K562 (cell line): ENCODE data around the gene S100A6. TPM values are rescaled to one million over a fixed set of nuclear protein-coding genes. Genes with fewer than 3 reads are reported as not detected.
A peak's percentile ranks its signal among the peaks of the same experiment; 100 is the strongest.

Experiments
- ATAC-seq: fragments of 200-7000 bp; cut with Tn5 transposase; 3 replicates; pipeline ENCODE4 v1.9.1; 2020; ENCODE audit warnings: moderate library complexity
- BruUV-seq: library from RNA; stranded (reverse); fragments of 400-500 nt; replicated peaks from 2 replicates; lab custom pipeline; 2021; lab: Mats Ljungman, UMichigan
- CTCF ChIA-PET: fragments of 300-600 bp; formaldehyde crosslinking; extraction: SDS; loops from one replicate; lab custom pipeline; 2021; ENCODE audit warnings: low intra/inter-chr PET ratio; lab: Yijun Ruan, JAX
- POLR2A ChIA-PET: fragments of 300-600, 350-650 bp; sonication (Branson Sonifier 250); formaldehyde crosslinking; extraction: SDS; loops from one replicate; lab custom pipeline; 2021; ENCODE audit warnings: antibody characterized with exemption, inconsistent platforms; lab: Yijun Ruan, JAX
- DNase-seq, 4 experiments: peaks; one replicate each; pipeline versions ENCODE4 v3.0.0 to v3.0.0-alpha.2; 2011 to 2018; ENCODE audit warnings: low spot score in 3 of 4, mixed read lengths in 3 of 4; ENCODE audit errors: extremely low read depth in 1 of 4
- FAIRE-seq: peaks from 2 replicates; lab custom pipeline; 2011; peaks lifted over from hg19 to GRCh38; lab: Jason Lieb, UNC
- H2AFZ ChIP-seq: 2 replicates; pipeline ENCODE4 v1.6.0; 2011; ENCODE audit warnings: low read depth, low read length, control low read depth, inconsistent platforms
- H3K27ac ChIP-seq: fragments of 200-600 bp; 3 replicates; pipeline ENCODE4 v1.8.0; 2011; ENCODE audit warnings: low read depth, mild to moderate bottlenecking, control low read depth, inconsistent platforms, low read length, moderate library complexity, mixed read lengths; ENCODE audit errors: extremely low read depth
- H3K27me3 ChIP-seq, 2 experiments: fragments of 300-600 bp in 1 of 2; 2 replicates in 1 of 2; 3 replicates in 1 of 2; pipeline versions ENCODE4 v1.6.0 to v1.8.0; 2011; ENCODE audit warnings: inconsistent platforms in 2 of 2, low read length in 2 of 2, mild to moderate bottlenecking in 1 of 2, mixed read lengths in 1 of 2, moderate library complexity in 1 of 2; ENCODE audit not compliant: control insufficient read depth in 2 of 2, insufficient read depth in 2 of 2
- H3K36me3 ChIP-seq: fragments of 300-600 bp; 3 replicates; pipeline ENCODE4 v1.8.0; 2011; ENCODE audit warnings: mild to moderate bottlenecking, low read length, inconsistent platforms; ENCODE audit not compliant: control insufficient read depth, insufficient read depth
- H3K4me1 ChIP-seq, 2 experiments: fragments of 200-600 bp in 1 of 2; replicated peaks in 1 of 2; 2 replicates in 1 of 2; 3 replicates in 1 of 2; pipeline versions ENCODE4 v1.5.1 to v1.8.0; 2011; ENCODE audit warnings: inconsistent platforms in 2 of 2, low read length in 2 of 2, mild to moderate bottlenecking in 1 of 2, mixed read lengths in 1 of 2, moderate library complexity in 1 of 2; ENCODE audit not compliant: control insufficient read depth in 2 of 2, insufficient read depth in 2 of 2
- H3K4me2 ChIP-seq: 2 replicates; pipeline ENCODE4 v1.6.1; 2011; ENCODE audit warnings: low read length, control low read depth, inconsistent platforms, mixed read lengths; ENCODE audit not compliant: insufficient read depth
- H3K4me3 ChIP-seq: fragments of 200-600 bp; sonication (generic), shearing (Covaris generic); 2 replicates; pipeline ENCODE4 v1.5.1; 2016; ENCODE audit warnings: control low read depth, inconsistent platforms
- H3K79me2 ChIP-seq: fragments of 200-600 bp; 3 replicates; pipeline ENCODE4 v1.8.0; 2011; ENCODE audit warnings: low read length, inconsistent platforms; ENCODE audit not compliant: control insufficient read depth, insufficient read depth
- H3K9ac ChIP-seq, 2 experiments: 2 replicates each; pipeline versions ENCODE4 v1.6.0 to v1.6.1; 2011; ENCODE audit warnings: low read depth in 2 of 2, low read length in 2 of 2, control low read depth in 1 of 2, inconsistent platforms in 1 of 2, mild to moderate bottlenecking in 1 of 2, mixed read lengths in 1 of 2; ENCODE audit not compliant: insufficient read depth in 1 of 2
- H3K9me1 ChIP-seq: one replicate; pipeline ENCODE4 v1.6.0; 2011; ENCODE audit warnings: inconsistent platforms, mild to moderate bottlenecking, low read length, moderate library complexity; ENCODE audit not compliant: control insufficient read depth, insufficient read depth
- H3K9me3 ChIP-seq: replicated peaks from 2 replicates; pipeline ENCODE4 v1.5.1; 2011; ENCODE audit warnings: low read depth, low read length, inconsistent platforms; ENCODE audit not compliant: control insufficient read depth, insufficient read depth
- H4K20me1 ChIP-seq: replicated peaks from 2 replicates; pipeline ENCODE4 v1.6.1; 2011; ENCODE audit warnings: low read length, inconsistent platforms, mixed read lengths; ENCODE audit not compliant: control insufficient read depth, insufficient read depth
- ARID1B ChIP-seq: fragments of 450-650 bp; IDR thresholded peaks from 2 replicates; pipeline ENCODE4 v1.6.1; 2016; ENCODE audit warnings: antibody characterized with exemption, mild to moderate bottlenecking, inconsistent platforms
- CLOCK ChIP-seq: fragments of 250-450 bp; sonication (Bioruptor Pico); IDR thresholded peaks from 2 replicates; pipeline ENCODE4 v1.4.0; 2020; ENCODE audit warnings: mild to moderate bottlenecking, moderate library complexity, borderline replicate concordance
- CXXC5 ChIP-seq: fragments of 250-450 bp; sonication (Bioruptor Pico); IDR thresholded peaks from 2 replicates; pipeline ENCODE4 v1.8.0; 2022; ENCODE audit warnings: inconsistent platforms, mild to moderate bottlenecking, moderate library complexity
- E2F1 ChIP-seq: sonication (generic); formaldehyde crosslinking; IDR thresholded peaks from 2 replicates; pipeline ENCODE4 v1.8.1; 2023; ENCODE audit warnings: mild to moderate bottlenecking, missing genetic modification reagents, moderate library complexity
- EP300 ChIP-seq: IDR thresholded peaks from 2 replicates; pipeline ENCODE4 v1.6.1; 2012; ENCODE audit warnings: low read length, improper control_type of control experiment
- FOXK1 ChIP-seq: sonication (generic); formaldehyde crosslinking; IDR thresholded peaks from 2 replicates; pipeline ENCODE4 v1.8.0; 2022; ENCODE audit warnings: missing genetic modification reagents, mild to moderate bottlenecking, borderline replicate concordance
- HIVEP1 ChIP-seq: fragments of 250-450 bp; sonication (Bioruptor Pico); IDR thresholded peaks from 2 replicates; pipeline ENCODE4 v1.4.0; 2020; ENCODE audit warnings: mild to moderate bottlenecking
- L3MBTL2 ChIP-seq: fragments of 450-650 bp; IDR thresholded peaks from 2 replicates; pipeline ENCODE4 v1.6.1; 2016; ENCODE audit warnings: mild to moderate bottlenecking, moderate library complexity
- PHB ChIP-seq: fragments of 250-450 bp; sonication (Bioruptor Pico); IDR thresholded peaks from 2 replicates; pipeline ENCODE4 v1.5.0; 2021
- SAFB ChIP-seq: fragments of 200-400 bp; formaldehyde crosslinking; IDR thresholded peaks from 2 replicates; pipeline ENCODE4 v1.6.1; 2017; ENCODE audit warnings: low read depth, low read length, borderline replicate concordance
- TCF3 ChIP-seq: sonication (generic); formaldehyde crosslinking; IDR thresholded peaks from 2 replicates; pipeline ENCODE4 v1.4.0; 2020; ENCODE audit warnings: mild to moderate bottlenecking, missing genetic modification reagents
- TEAD1 ChIP-seq, 2 experiments: fragments of 450-650 bp in 1 of 2; sonication (generic) in 1 of 2; formaldehyde crosslinking; IDR thresholded peaks; 2 replicates each; pipeline versions ENCODE4 v1.4.0 to v1.8.0; 2020 to 2022; ENCODE audit warnings: mild to moderate bottlenecking in 2 of 2, missing genetic modification reagents in 1 of 2
- ZBTB11 ChIP-seq, 3 experiments: fragments of 200-800 bp in 1 of 3; fragments of 250-450 bp in 1 of 3; fragments of 450-650 bp in 1 of 3; sonication (Bioruptor Pico) in 1 of 3; sonication (Bioruptor generic) in 1 of 3; formaldehyde crosslinking in 1 of 3; IDR thresholded peaks; 2 replicates each; pipeline versions ENCODE4 v1.6.1 to v1.8.0; 2016 to 2022; ENCODE audit warnings: mild to moderate bottlenecking in 2 of 3, missing genetic modification characterization in 2 of 3, missing compliant biosample characterization in 1 of 3, moderate library complexity in 1 of 3
- ZNF165 ChIP-seq: fragments of 250-450 bp; sonication (Bioruptor Pico); IDR thresholded peaks from 2 replicates; pipeline ENCODE4 v1.4.0; 2020; ENCODE audit warnings: borderline replicate concordance
- ZNF57 ChIP-seq: fragments of 450-650 bp; formaldehyde crosslinking; IDR thresholded peaks from 2 replicates; pipeline ENCODE4 v1.4.0; 2020; ENCODE audit warnings: mild to moderate bottlenecking, moderate library complexity
- WGBS: fragments of 100-300 bp; shearing (Covaris generic); methylation state at CpG from one replicate; pipeline ENCODE4 v1.1.6; 2016; ENCODE audit warnings: low coverage, mixed read lengths; ENCODE audit not compliant: insufficient coverage; ENCODE audit errors: missing lambda C conversion rate; 5-methylcytosine and 5-hydroxymethylcytosine counted together
- in situ Hi-C: fragments of 300-500 bp; cut with MboI; formaldehyde crosslinking; loops from 4 replicates; pipeline ENCODE4 v1.15.0; 2018; ENCODE audit warnings: inconsistent platforms, mixed read lengths
- intact Hi-C: fragments of 100-400 bp; cut with micrococcal nuclease; formaldehyde crosslinking; loops from 2 replicates; pipeline ENCODE4 v1.14.2; 2022
- polyA plus RNA-seq, 8 experiments: library from polyadenylated mRNA; depleted of rRNA in 4 of 8; stranded (reverse) in 5 of 8; unstranded in 3 of 8; fragments of >200 nt; fragmentation: Nextera tagmentation in 2 of 8; fragmentation: Illumina TruSeq in 1 of 8; extraction: Ambion mirVana in 2 of 8; extraction: Trizol in 1 of 8; gene quantifications; 2 replicates each; pipeline versions ENCODE4 v1.2.1 to v1.2.3, GENCODE V29; 2011 to 2014; ENCODE audit warnings: inconsistent platforms in 1 of 8, missing spikeins in 1 of 8
- total RNA-seq, 7 experiments: library from RNA; depleted of rRNA in 6 of 7; stranded (reverse); fragments of >200 nt in 6 of 7; fragmentation: Illumina TruSeq in 2 of 7; extraction: Trizol in 2 of 7; gene quantifications; 2 replicates each; pipeline versions ENCODE4 v1.2.1 to v1.2.3, GENCODE V29; 2011 to 2021; ENCODE audit warnings: low replicate concordance in 1 of 7

The S100A6 gene
- total and polyA plus RNA-seq, 9 of the 15 experiments (the other 6 are each of a cell fraction or from before 2014, with no cell fraction given), result 9.8 to 66.5 (median 23.2) TPM

- ChIA-PET POLR2A (interaction anchor here (0.7 to 3.3 kb wide), 6 partner anchors 10 to 101 kb away, joined by 3 to 15 read pairs (median 4); partner anchors contain the start of gene S100A13), CTCF (no interaction called here)
- 2% methylated on average over 8 of the region's 8 CpGs for WGBS
- no peaks in the 10 kb centered on the region for H3K36me3 ChIP-seq
- peak; percentile 73 for FAIRE-seq
- H3K79me2 ChIP-seq, result no peaks in the 10 kb centered on the region
- intact Hi-C loops, result no loop called here
- H3K9me1 ChIP-seq, result no peaks in the 10 kb centered on the region
- H3K4me2 ChIP-seq, result peak overlapping the region; percentile 58
- peaks cover 17 to 21% of the 10 kb centered on the region in 2 experiments for H3K4me1 ChIP-seq
- peak; percentile 71 for ATAC-seq
- peak overlapping the region; percentile 37; the same call in 1 of the 3 replicates for H3K27ac ChIP-seq
- no TSS peak for BruUV-seq
- peak in 1 of 4 experiments; percentile 62 for DNase-seq
- H3K9me3 ChIP-seq, result peaks cover 2% of the 10 kb centered on the region; the same call in 1 of the 2 replicates
- no peak overlapping the region for H3K4me3 ChIP-seq
- peak overlapping the region; percentile 87 for H2AFZ ChIP-seq
- in situ Hi-C loops, result no loop called here
- no peaks in the 10 kb centered on the region for H3K27me3 ChIP-seq
- no peaks in the 10 kb centered on the region for H4K20me1 ChIP-seq
- H3K9ac ChIP-seq, result peak overlapping the region; percentile 37 to 67; a peak in 2 of 4 replicates
- 0 out of 4 replicates have a peak, but pooled peaks of 1 of the 2 experiments have one; percentile 29 for TF ChIP-seq TEAD1 (CRISPR knock-in tag; IDR thresholded peaks at IDR 0.05)
- no peak for TF ChIP-seq PHB (CRISPR knock-in tag)
- TF ChIP-seq FOXK1 (CRISPR knock-in tag), result no peak
- no peak for TF ChIP-seq SAFB
- TF ChIP-seq CLOCK, result 0 out of 2 replicates have a peak, but pooled peaks have one; percentile 9
- TF ChIP-seq E2F1 (CRISPR knock-in tag), result no peak
- peak; percentile 68; the same call in 1 of the 2 replicates for TF ChIP-seq EP300
- TF ChIP-seq TCF3, result peak; percentile 53
- 0 out of 2 replicates have a peak, but pooled peaks have one; percentile 16 for TF ChIP-seq ZNF165 (CRISPR knock-in tag)
- peak; percentile 67 for TF ChIP-seq ARID1B
- peak; percentile 14; the same call in 1 of the 2 replicates for TF ChIP-seq L3MBTL2
- TF ChIP-seq CXXC5 (CRISPR knock-in tag), result peak; percentile 65
- 0 out of 2 replicates have a peak, but pooled peaks have one; percentile 26 for TF ChIP-seq HIVEP1 (CRISPR knock-in tag)
- TF ChIP-seq ZNF57, result no peak
- TF ChIP-seq ZBTB11 (CRISPR knock-in tag; IDR thresholded peaks at IDR 0.05), result peak in 1 of 3 experiments; percentile 38; a peak in 1 of 6 replicates
Measured at GRCh38 chr1:153526132-153526543, 9.7 kb downstream of the S100A6 start.
